Small intestine (tissue), 7 donors: Measurements from ENCODE around the gene PLA2G4A. TPM values are rescaled to one million over a fixed set of nuclear protein-coding genes. Genes with fewer than 3 reads are reported as not detected.

Experiments
- DNase-seq, 2 donors: peaks; one replicate each; pipeline versions ENCODE4 v3.0.0 to v3.0.0-alpha.2; 2013
- FAIRE-seq: peaks from 2 replicates; lab custom pipeline; 2012; peaks lifted over from hg19 to GRCh38; lab: Jason Lieb, UNC
- H3K27ac ChIP-seq, 3 donors: one replicate each; pipeline ENCODE4 v1.5.1; 2013; ENCODE audit warnings: low read length in 2 of 3, mild to moderate bottlenecking in 2 of 3, control low read depth in 1 of 3, inconsistent platforms in 1 of 3, low read depth in 1 of 3, moderate library complexity in 1 of 3
- H3K27me3 ChIP-seq, 3 donors: one replicate each; pipeline ENCODE4 v1.6.1; 2013; ENCODE audit warnings: low read length in 3 of 3, inconsistent platforms in 1 of 3; ENCODE audit not compliant: control insufficient read depth in 3 of 3, insufficient read depth in 3 of 3
- H3K36me3 ChIP-seq, 3 donors: one replicate each; pipeline ENCODE4 v1.6.1; 2013; ENCODE audit warnings: low read length in 3 of 3, inconsistent platforms in 1 of 3, low read depth in 1 of 3, mild to moderate bottlenecking in 1 of 3, moderate library complexity in 1 of 3; ENCODE audit not compliant: control insufficient read depth in 3 of 3, insufficient read depth in 2 of 3
- H3K4me1 ChIP-seq, 3 donors: one replicate each; pipeline ENCODE4 v1.6.1; 2013; ENCODE audit warnings: low read length in 2 of 3, inconsistent platforms in 1 of 3, low read depth in 1 of 3, mild to moderate bottlenecking in 1 of 3, moderate library complexity in 1 of 3; ENCODE audit not compliant: control insufficient read depth in 3 of 3, insufficient read depth in 2 of 3
- H3K4me3 ChIP-seq, 3 donors: one replicate each; pipeline ENCODE4 v1.5.1; 2013; ENCODE audit warnings: low read length in 3 of 3, control low read depth in 1 of 3, inconsistent platforms in 1 of 3, low read depth in 1 of 3, mild to moderate bottlenecking in 1 of 3, moderate library complexity in 1 of 3
- H3K9me3 ChIP-seq, 2 donors: one replicate each; pipeline ENCODE4 v1.6.1; 2013; ENCODE audit warnings: low read depth in 1 of 2, low read length in 1 of 2; ENCODE audit not compliant: control insufficient read depth in 2 of 2, insufficient read depth in 1 of 2
- WGBS, 3 donors: extraction: QIAGEN DNeasy Blood & Tissue Kit; methylation state at CpG; one replicate each; pipeline ENCODE4 v1.1.7; 2013; 5-methylcytosine and 5-hydroxymethylcytosine counted together
- polyA plus RNA-seq, 4 donors: library from polyadenylated mRNA; stranded (reverse) in 3 of 4; unstranded in 1 of 4; fragments of 200-250 nt in 3 of 4; fragments of 120-200 nt in 1 of 4; gene quantifications; one replicate each; pipeline versions ENCODE4 v1.2.1 to v1.2.3, GENCODE V29; 2013
- donor health status: healthy with polysubstance abuse.
- donor health status: control.
- donor health status: control.
- donor health status: Bipolar disorder and iron deficiency.
- donor health status: healthy.

PLA2G4A gene
- polyA plus RNA-seq, 4 donors = 11.3 to 22.8 (median 14.8) TPM

DNA sequence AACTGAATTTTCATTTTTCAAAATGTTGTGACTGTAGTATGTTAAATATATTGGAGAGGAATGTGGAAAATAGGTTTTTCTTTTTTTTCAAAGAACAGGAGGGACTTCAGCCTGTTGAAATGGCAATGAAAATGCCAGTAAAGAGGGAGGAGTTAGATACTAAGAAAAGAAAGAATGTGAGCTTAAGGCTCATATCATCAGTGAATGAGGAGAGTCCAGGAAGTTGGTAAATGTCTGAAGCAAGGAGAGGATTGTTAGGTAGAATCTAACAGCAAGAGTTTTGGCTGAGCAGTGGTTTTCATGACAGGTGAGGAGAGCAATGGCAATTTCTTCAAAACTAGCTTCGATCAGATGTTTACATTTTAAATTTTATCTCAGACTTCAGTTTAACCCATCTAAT, 43.0 kb downstream of the PLA2G4A start:
- Histone ChIP-seq H3K36me3 (peaks cover 0 to 2% (median 0%) of the 10 kb centered on the region in 3 donors), H3K4me3 (no peak overlapping the region), H3K27ac (no peak overlapping the region), H3K9me3 (no peaks in the 10 kb centered on the region), H3K27me3 (no peaks in the 10 kb centered on the region), H3K4me1 (no peaks in the 10 kb centered on the region)
- no peak for DNase-seq
- 79 to 100% (median 93%) methylated on average over 1 of the region's 1 CpG for WGBS, 3 donors
- no peak for FAIRE-seq

GRCh38 chr1:186872291-186872690, 43.5 kb downstream of the PLA2G4A start:
- Histone ChIP-seq H3K27ac (no peak overlapping the region), H3K27me3 (no peaks in the 10 kb centered on the region), H3K9me3 (no peaks in the 10 kb centered on the region), H3K36me3 (peaks cover 0 to 2% (median 0%) of the 10 kb centered on the region in 3 donors), H3K4me3 (no peak overlapping the region), H3K4me1 (no peaks in the 10 kb centered on the region)
- WGBS, 3 donors = 91 to 97% (median 96%) methylated on average over 5 of the region's 5 CpGs
- FAIRE-seq (no peak), DNase-seq (no peak)

GRCh38 chr1:186873687-186874086, 44.9 kb downstream of the PLA2G4A start:
- FAIRE-seq (no peak), DNase-seq (no peak)
- WGBS, 3 donors = 83 to 97% (median 87%) methylated on average over 1 of the region's 1 CpG
- peaks cover 0 to 2% (median 0%) of the 10 kb centered on the region in 3 donors for H3K36me3 ChIP-seq
- no peaks in the 10 kb centered on the region for H3K9me3 ChIP-seq
- H3K4me1 ChIP-seq = no peaks in the 10 kb centered on the region
- no peaks in the 10 kb centered on the region for H3K27me3 ChIP-seq
- no peak overlapping the region for H3K4me3 ChIP-seq
- H3K27ac ChIP-seq = no peak overlapping the region

GRCh38 chr1:186875896-186876835, 47.4 kb downstream of the PLA2G4A start:
- Histone ChIP-seq H3K4me3 (no peak overlapping the region), H3K36me3 (peaks cover 0 to 2% (median 0%) of the 10 kb centered on the region in 3 donors), H3K9me3 (no peaks in the 10 kb centered on the region), H3K27me3 (no peaks in the 10 kb centered on the region), H3K4me1 (no peaks in the 10 kb centered on the region), H3K27ac (no peak overlapping the region)
- 85 to 91% (median 86%) methylated on average over 12 of the region's 12 CpGs for WGBS, 3 donors
- no peak for DNase-seq
- no peak for FAIRE-seq

DNA sequence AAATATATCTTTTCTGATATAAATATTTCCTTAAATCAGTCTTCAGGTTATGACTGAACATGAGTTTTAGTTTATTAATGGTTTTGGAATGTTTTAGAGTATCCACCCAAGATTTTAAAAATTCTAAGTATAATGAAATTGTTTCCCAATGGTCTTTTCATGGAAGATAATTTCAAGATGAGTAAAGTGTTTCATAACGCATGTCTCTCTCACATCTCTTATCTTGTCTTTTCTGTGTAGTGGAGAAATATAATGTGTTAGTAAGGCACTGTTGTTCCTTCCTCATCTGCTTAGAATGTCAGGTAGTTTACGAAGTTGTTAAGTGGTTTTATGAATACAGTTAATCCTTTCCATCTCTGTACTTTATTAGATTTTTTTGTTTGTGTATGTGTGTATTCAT, 49.6 kb downstream of the PLA2G4A start:
- no peaks in the 10 kb centered on the region for H3K27me3 ChIP-seq
- no peak overlapping the region for H3K27ac ChIP-seq
- H3K9me3 ChIP-seq = no peaks in the 10 kb centered on the region
- WGBS, 3 donors = 85 to 93% (median 91%) methylated on average over 2 of the region's 2 CpGs
- FAIRE-seq (no peak), DNase-seq (no peak)
- no peaks in the 10 kb centered on the region for H3K36me3 ChIP-seq
- no peak overlapping the region for H3K4me3 ChIP-seq
- H3K4me1 ChIP-seq = no peaks in the 10 kb centered on the region

DNA sequence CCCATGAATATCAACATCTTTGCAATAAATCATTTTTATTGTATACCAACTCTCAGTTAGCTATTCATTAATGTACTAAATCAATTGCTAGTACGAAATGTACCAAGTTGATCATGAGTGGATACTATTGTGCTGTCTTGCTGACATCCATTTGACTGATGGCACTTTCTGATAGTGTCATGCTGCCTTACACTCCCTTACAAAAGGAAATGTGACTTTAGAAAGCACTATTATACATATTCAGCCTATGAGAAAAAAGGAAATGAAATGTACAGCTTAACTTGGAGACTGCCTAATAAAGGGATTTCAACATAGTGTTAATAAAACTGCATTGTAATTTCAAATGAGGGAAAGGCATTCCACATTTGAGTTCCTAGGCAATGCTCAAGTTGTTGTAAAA, 52.2 kb downstream of the PLA2G4A start:
- Histone ChIP-seq H3K4me3 (no peak overlapping the region), H3K27me3 (no peaks in the 10 kb centered on the region), H3K27ac (no peak overlapping the region), H3K36me3 (peaks cover 0 to 3% (median 0%) of the 10 kb centered on the region in 3 donors), H3K4me1 (no peaks in the 10 kb centered on the region), H3K9me3 (peaks cover 0 to 7% of the 10 kb centered on the region in 2 donors)
- peak in 1 of 2 donors; percentile 42 for DNase-seq
- WGBS, 3 donors = 53 to 65% (median 58%) methylated on average over 1 of the region's 1 CpG
- no peak for FAIRE-seq

- H3K27me3 ChIP-seq = no peaks in the 10 kb centered on the region
- no peaks in the 10 kb centered on the region for H3K4me1 ChIP-seq
- FAIRE-seq = no peak
- H3K27ac ChIP-seq = no peak overlapping the region
- 79 to 91% (median 85%) methylated on average over 6 of the region's 6 CpGs for WGBS, 3 donors
- H3K4me3 ChIP-seq = no peak overlapping the region
- peaks cover 0 to 3% (median 0%) of the 10 kb centered on the region in 3 donors for H3K36me3 ChIP-seq
- H3K9me3 ChIP-seq = peaks cover 0 to 7% of the 10 kb centered on the region in 2 donors
- DNase-seq = no peak
These were observed 53.8 kb downstream of the PLA2G4A start for GRCh38 chr1:186882372-186883134.

- no peak for DNase-seq
- 84 to 93% (median 84%) methylated on average over 1 of the region's 1 CpG for WGBS, 3 donors
These were observed 55.5 kb downstream of the PLA2G4A start for GRCh38 chr1:186884251-186884650.

More at GRCh38 chr1:186884251-186884650, 55.5 kb downstream of the PLA2G4A start:
- Histone ChIP-seq H3K4me3 (no peak overlapping the region), H3K4me1 (no peaks in the 10 kb centered on the region), H3K36me3 (peaks cover 0 to 3% (median 0%) of the 10 kb centered on the region in 3 donors), H3K27me3 (no peaks in the 10 kb centered on the region), H3K9me3 (peaks cover 0 to 7% of the 10 kb centered on the region in 2 donors), H3K27ac (no peak overlapping the region)
- no peak for FAIRE-seq
